Measurements from ENCODE around the gene CACNB2.

DNA sequence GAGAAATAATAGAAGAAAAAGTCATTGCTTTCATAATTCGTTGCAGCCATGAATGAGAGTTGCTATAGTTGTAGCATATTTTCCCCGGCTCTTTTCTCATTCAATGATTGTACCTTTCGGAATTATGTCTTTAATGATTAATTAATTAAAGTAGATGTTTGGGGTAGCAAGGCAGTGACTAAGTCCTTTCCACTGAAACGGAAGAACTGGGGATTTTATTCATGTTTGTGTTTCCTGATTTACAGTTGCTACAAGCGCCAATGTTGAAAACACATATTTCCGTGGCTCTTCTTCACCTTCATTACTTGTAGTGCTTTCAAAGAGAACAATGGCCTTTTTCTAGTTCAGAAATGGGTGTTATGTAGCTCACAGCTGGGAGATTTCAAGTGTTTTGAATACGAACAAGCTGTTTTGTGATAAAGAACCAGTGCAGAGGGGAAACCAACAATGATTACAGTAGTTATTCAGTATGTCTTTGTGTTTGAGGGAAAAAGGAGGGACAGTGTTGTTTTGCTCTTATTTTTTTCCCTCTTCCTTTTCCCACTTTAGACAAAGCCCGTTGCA lies 357.7 kb downstream of the CACNB2 start:
- TF ChIP-seq EP300 (IDR thresholded peaks at IDR 0.05), result no peak
- TF ChIP-seq POLR2A (IDR thresholded peaks at IDR 0.05), result no peak
- TF ChIP-seq, protein P1, sequence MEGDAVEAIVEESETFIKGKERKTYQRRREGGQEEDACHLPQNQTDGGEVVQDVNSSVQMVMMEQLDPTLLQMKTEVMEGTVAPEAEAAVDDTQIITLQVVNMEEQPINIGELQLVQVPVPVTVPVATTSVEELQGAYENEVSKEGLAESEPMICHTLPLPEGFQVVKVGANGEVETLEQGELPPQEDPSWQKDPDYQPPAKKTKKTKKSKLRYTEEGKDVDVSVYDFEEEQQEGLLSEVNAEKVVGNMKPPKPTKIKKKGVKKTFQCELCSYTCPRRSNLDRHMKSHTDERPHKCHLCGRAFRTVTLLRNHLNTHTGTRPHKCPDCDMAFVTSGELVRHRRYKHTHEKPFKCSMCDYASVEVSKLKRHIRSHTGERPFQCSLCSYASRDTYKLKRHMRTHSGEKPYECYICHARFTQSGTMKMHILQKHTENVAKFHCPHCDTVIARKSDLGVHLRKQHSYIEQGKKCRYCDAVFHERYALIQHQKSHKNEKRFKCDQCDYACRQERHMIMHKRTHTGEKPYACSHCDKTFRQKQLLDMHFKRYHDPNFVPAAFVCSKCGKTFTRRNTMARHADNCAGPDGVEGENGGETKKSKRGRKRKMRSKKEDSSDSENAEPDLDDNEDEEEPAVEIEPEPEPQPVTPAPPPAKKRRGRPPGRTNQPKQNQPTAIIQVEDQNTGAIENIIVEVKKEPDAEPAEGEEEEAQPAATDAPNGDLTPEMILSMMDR (IDR thresholded peaks at IDR 0.05), result no peak

Data from tibial nerve (tissue), 4 donors.